Kidney (tissue), 14 donors: ENCODE data around the gene TRAP1. TPM values are rescaled to one million over a fixed set of nuclear protein-coding genes. Genes with fewer than 3 reads are reported as not detected.

ENCODE experiments used
- DNase-seq, 5 donors: peaks; one replicate each; pipeline ENCODE4 v3.0.0-alpha.2; 2013 to 2020
- FAIRE-seq: peaks from 2 replicates; lab custom pipeline; 2012; peaks lifted over from hg19 to GRCh38; lab: Jason Lieb, UNC
- H3K27ac ChIP-seq, 2 donors: one replicate each; pipeline ENCODE4 v1.7.0; 2013; ENCODE audit warnings: low read depth in 2 of 2, low read length in 2 of 2, inconsistent platforms in 1 of 2
- H3K27me3 ChIP-seq: one replicate; pipeline ENCODE4 v1.7.1; 2013; ENCODE audit warnings: low read length, inconsistent platforms; ENCODE audit not compliant: control insufficient read depth, insufficient read depth
- H3K36me3 ChIP-seq, 3 donors: one replicate each; pipeline versions ENCODE4 v1.7.0 to v1.7.1; 2013; ENCODE audit warnings: low read length in 3 of 3, control low read depth in 1 of 3, inconsistent platforms in 1 of 3; ENCODE audit not compliant: insufficient read depth in 3 of 3, control insufficient read depth in 2 of 3
- H3K4me1 ChIP-seq, 3 donors: one replicate each; pipeline versions ENCODE4 v1.7.0 to v1.7.1; 2013; ENCODE audit warnings: low read length in 3 of 3, inconsistent platforms in 1 of 3, low read depth in 1 of 3; ENCODE audit not compliant: control insufficient read depth in 2 of 3, insufficient read depth in 2 of 3
- H3K4me3 ChIP-seq, 3 donors: one replicate each; pipeline versions ENCODE4 v1.7.0 to v1.8.1; 2013; ENCODE audit warnings: low read length in 3 of 3, control low read depth in 1 of 3, inconsistent platforms in 1 of 3
- H3K9ac ChIP-seq, 3 donors: one replicate each; pipeline versions ENCODE4 v1.7.0 to v1.7.1; 2013; ENCODE audit warnings: low read length in 3 of 3, control low read depth in 1 of 3, inconsistent platforms in 1 of 3
- H3K9me3 ChIP-seq, 3 donors: one replicate each; pipeline versions ENCODE4 v1.7.0 to v1.7.1; 2013; ENCODE audit warnings: low read length in 3 of 3, control low read depth in 1 of 3, inconsistent platforms in 1 of 3; ENCODE audit not compliant: control insufficient read depth in 2 of 3, insufficient read depth in 1 of 3
- CTCF ChIP-seq: IDR thresholded peaks from 3 replicates; pipeline ENCODE4 v1.5.1; 2012; ENCODE audit warnings: mild to moderate bottlenecking, moderate library complexity, borderline replicate concordance; ENCODE audit not compliant: insufficient read depth; ENCODE audit errors: extremely low read depth
- intact Hi-C: fragments of 100-400 bp; cut with DNase I; formaldehyde crosslinking; loops from one replicate; pipeline ENCODE4 v1.11.1; 2022
- polyA plus RNA-seq: library from polyadenylated mRNA; stranded (reverse); fragments of 350-450 nt; fragmentation: Illumina TruSeq; extraction: RNeasy Lipid Tissue Mini Kit (QIAGEN cat#74804); gene quantifications from one replicate; pipeline ENCODE4 v1.2.3, GENCODE V29; 2014; ENCODE audit warnings: low read depth, low replicate concordance; ENCODE audit not compliant: insufficient read depth
- total RNA-seq: library from RNA; stranded (reverse); fragmentation: NEBNext Ultra II Directional; extraction: Animal tissue kit (Norgen Biotek cat#: 25700); gene quantifications from one replicate; pipeline ENCODE4 v1.2.1, GENCODE V29; 2021
- donor health status: control.
- donor health status: control.
- donor health status: control.
- donor health status: control.
- donor health status: control.
- donor health status: DM: yes; HTN: yes; CAD: no.
- donor health status: Normal renal cell carcinoma (clear cell type).

Gene TRAP1
- total and polyA plus RNA-seq, 2 donors from 2014 or later: 86.3 to 88.8 TPM

DNA sequence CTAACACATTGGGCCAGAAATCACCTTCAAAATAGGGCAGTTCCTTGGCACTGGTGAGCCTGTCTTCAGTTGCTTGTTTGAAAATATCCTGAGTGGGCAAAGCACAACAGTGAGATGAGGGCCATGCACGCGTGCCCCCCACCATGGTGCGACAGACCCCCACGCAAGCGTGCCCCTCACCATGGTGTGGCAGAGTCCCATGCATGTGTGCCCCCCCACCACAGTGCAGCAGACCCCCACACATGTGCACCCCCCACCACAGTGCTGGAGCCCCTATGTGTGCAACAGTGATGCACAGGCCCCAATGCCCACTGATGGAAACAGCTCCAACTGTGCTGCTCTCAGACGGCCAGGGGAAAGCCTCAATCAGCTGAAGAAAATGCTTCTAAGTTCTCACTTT, 18.8 kb upstream of the TRAP1 start:
- peak in 1 of 5 donors; percentile 57 for DNase-seq

DNA sequence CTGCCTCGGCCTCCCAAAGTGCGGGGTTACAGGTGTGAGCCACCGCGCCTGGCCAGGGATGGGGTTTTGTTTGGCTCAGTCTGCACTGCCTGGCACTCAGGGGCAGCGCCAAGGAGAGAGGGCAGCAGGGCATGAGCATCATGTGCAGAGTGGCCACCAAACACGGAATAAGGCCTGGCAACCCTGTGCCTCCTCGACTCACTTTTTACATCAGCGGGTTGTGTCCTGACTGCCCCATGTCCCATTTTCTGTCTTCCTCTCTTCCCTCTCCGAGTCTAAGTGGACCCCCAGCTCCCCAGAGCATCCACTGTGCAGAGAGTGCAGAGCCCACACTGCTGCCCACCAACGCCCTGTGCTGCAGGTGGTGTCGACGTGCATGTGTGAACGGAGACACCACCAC, 18.2 kb upstream of the TRAP1 start:
- DNase-seq: peak in 1 of 5 donors; percentile 43
- no peak for TF ChIP-seq CTCF
- Histone ChIP-seq H3K4me1 (no peaks in the 10 kb centered on the region), H3K4me3 (no peak overlapping the region), H3K27ac (no peak overlapping the region), H3K27me3 (no peaks in the 10 kb centered on the region), H3K9me3 (no peaks in the 10 kb centered on the region), H3K9ac (no peak overlapping the region), H3K36me3 (peaks cover 8 to 72% (median 61%) of the 10 kb centered on the region in 3 donors)
- no peak for FAIRE-seq
- intact Hi-C loops: no loop called here

More for the DNA sequence above, 18.8 kb upstream of the TRAP1 start:
- no peak for FAIRE-seq
- Histone ChIP-seq H3K27me3 (no peaks in the 10 kb centered on the region), H3K4me3 (no peak overlapping the region), H3K4me1 (no peaks in the 10 kb centered on the region), H3K9ac (no peak overlapping the region), H3K36me3 (peaks cover 8 to 67% (median 59%) of the 10 kb centered on the region in 3 donors), H3K27ac (no peak overlapping the region), H3K9me3 (no peaks in the 10 kb centered on the region)
- TF ChIP-seq CTCF: no peak
- intact Hi-C loops: no loop called here

GRCh38 chr16:3734758-3735221, 17.5 kb upstream of the TRAP1 start:
- no peak for FAIRE-seq
- no peak overlapping the region for H3K4me3 ChIP-seq
- no peak for DNase-seq
- peaks cover 8 to 73% (median 63%) of the 10 kb centered on the region in 3 donors for H3K36me3 ChIP-seq
- no peaks in the 10 kb centered on the region for H3K27me3 ChIP-seq
- no peak for TF ChIP-seq CTCF
- H3K9me3 ChIP-seq: no peaks in the 10 kb centered on the region
- H3K27ac ChIP-seq: no peak overlapping the region
- no peaks in the 10 kb centered on the region for H3K4me1 ChIP-seq
- intact Hi-C loops: no loop called here
- no peak overlapping the region for H3K9ac ChIP-seq

DNA sequence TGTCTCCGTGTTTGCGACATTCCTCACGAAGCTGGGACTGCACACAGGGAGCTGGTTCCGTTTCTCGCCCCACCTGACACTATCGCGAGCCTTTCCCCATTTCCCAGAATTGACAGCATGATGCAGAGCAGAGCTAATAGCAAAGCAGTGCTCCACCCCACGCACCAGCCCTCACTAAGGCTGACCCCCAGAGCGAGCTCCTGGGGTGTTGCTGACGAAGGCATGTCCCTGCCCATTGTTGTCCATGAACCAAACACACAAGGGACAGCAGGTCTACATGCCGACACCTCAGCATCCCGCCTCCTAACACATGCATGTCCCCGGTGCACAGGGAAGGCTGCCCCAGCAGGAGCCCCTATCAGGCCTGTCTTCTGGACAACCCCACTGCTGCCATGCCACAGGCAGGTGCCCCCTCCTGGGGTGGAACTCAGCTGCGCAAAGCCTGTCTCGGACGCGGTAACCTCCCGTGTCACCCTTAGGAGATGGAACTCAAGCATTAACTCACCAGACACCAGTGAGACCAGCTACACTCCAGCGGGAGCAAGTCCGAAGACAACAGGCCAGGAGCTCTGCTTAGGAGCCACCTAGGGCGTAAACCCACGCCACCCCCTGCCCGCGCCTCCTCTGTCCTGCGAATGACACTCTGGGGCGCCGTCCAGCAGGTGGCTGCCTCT, 16.9 kb upstream of the TRAP1 start:
- no peak for FAIRE-seq
- TF ChIP-seq CTCF: no peak
- H3K27ac ChIP-seq: no peak overlapping the region
- H3K4me3 ChIP-seq: no peak overlapping the region
- peaks cover 8 to 73% (median 59%) of the 10 kb centered on the region in 3 donors for H3K36me3 ChIP-seq
- intact Hi-C loops: no loop called here
- no peak overlapping the region for H3K9ac ChIP-seq
- no peaks in the 10 kb centered on the region for H3K27me3 ChIP-seq
- H3K9me3 ChIP-seq: no peaks in the 10 kb centered on the region
- peak in 1 of 5 donors; percentile 54 for DNase-seq
- H3K4me1 ChIP-seq: no peaks in the 10 kb centered on the region
